NCI-H226 (cell line): ENCODE data around the gene EDDM3A.
"Not testable (repeated sequence)": the region's sequence is repeated elsewhere in the genome, so short reads cannot be mapped to it uniquely, and the experiment has no call there.

Source experiments
- DNase-seq: peaks from one replicate; pipeline ENCODE4 v3.0.0-alpha.2; 2015

Gene EDDM3A, protein sequence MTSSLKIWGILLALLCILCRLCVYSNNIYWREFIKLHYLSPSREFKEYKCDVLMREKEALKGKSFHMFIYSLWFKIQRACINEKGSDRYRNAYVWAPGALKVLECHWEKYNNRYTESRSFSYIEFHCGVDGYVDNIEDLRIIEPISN

DNA sequence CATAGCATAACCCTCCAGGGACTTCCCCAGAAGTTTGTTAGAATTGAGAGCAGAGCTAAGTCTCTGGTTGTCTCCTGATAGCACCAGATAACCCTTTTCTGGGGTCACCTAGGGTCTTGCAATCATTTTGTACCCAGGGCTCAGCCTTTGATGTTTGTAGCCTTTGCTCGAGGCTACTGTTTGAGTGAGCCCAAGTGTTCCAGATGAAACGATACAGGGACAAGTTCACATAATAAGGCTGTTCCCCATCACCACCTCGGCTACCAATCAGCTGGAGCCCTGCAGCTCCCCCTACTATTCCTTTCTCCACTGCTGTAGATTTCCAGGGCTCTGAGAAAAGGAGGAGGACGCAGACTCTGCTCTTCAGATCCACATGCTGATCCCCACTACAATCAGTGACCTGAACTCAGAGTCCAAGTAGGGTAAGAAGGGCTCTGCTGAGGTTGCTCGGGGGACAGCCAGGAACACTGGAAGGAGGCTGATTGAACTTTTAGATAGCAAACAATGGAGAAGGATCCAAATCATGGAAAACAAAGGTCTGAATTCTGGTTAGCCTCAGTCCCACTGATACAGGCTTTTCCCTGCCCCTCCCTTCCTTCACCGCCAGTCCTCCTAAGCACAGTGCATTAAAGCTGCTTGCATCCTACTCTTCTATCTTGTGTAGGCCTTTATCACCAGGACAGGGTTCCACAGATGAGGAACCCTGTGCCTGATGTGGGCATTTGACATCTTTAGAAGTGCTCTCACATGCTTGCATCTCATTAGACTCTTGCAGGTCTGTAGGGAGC lies at the start of gene EDDM3A:
EDDM3A (plus strand) TSS at position 317 of the 788 bp plus-strand sequence. CDS start 1,694 bp downstream, outside the sequence.
- no peak for DNase-seq

GRCh38 chr14:20696764-20697163 lies 48.9 kb upstream of the EDDM3A start:
- no peak for DNase-seq

DNA sequence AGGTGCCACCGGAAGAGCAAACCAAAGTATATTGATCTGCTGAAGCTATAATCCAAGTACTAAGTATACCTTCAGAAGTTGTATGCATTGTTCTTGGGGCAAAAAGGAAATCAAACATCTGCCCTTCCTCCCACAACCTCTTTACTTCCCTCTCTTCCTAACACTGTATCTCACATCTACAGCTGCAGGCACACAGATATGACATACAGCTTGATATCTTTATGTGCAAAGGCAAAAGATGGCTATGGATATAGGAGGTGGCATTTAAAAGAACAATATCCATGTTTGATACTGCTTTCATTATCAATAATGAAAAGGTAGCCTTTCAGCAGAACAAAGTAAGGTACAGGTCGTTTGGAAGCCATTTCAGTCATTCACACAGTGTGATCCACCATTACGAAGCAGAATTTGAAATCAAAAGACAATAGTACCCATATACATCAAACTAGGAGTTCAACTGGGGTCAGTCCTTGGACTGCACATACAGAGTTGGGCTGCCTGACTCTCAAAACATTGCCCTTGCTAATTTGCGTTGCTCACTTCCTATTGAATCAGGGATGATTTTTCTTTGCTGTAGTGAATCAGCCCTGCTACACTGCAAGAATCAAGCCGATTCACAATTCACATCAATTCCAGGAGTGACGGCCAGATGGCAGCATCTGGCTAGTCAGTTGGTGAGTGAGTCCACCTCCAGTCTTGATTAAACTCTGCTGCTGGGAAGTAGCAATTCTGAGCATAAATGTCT lies 48.2 kb upstream of the EDDM3A start:
- DNase-seq: peak; percentile 48

DNA sequence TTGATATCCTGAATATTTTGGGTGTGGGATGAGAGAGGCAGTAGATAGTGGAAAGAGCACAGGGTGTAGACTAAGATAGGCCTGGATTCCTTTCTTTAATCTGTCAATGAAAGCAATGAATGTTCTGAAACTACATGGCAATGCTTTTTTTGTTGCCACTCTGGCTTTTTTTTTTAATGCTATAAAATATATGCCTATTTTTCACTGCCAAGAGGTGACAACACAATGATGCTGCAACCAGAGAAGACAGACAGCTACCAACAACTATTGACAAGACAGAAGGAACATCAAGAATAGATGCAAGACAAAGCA lies 47.7 kb upstream of the EDDM3A start:
- no peak for DNase-seq

- DNase-seq: no peak
Measured at GRCh38 chr14:20698934-20699333, 46.8 kb upstream of the EDDM3A start.

GRCh38 chr14:20699931-20700330 lies 45.8 kb upstream of the EDDM3A start:
- DNase-seq: no peak

DNA sequence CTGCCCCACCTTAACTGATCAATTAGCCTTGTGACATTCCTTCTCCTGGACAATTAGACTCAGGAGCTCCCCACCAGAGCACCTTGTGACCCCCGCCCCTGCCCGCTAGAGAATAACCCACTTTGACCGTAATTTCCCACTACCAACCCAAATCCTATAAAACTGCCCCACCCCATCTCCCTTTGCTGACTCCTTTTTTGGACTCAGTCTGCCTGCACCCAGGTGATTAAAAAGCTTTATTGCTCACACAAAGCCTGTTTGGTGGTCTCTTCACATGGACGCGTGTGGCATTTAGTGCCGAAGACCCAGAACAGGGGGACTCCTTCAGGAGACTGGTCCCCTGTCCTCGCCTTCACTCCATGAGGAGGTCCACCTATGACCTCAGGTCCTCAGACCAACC lies 44.7 kb upstream of the EDDM3A start:
- DNase-seq: not testable (repeated sequence)

DNA sequence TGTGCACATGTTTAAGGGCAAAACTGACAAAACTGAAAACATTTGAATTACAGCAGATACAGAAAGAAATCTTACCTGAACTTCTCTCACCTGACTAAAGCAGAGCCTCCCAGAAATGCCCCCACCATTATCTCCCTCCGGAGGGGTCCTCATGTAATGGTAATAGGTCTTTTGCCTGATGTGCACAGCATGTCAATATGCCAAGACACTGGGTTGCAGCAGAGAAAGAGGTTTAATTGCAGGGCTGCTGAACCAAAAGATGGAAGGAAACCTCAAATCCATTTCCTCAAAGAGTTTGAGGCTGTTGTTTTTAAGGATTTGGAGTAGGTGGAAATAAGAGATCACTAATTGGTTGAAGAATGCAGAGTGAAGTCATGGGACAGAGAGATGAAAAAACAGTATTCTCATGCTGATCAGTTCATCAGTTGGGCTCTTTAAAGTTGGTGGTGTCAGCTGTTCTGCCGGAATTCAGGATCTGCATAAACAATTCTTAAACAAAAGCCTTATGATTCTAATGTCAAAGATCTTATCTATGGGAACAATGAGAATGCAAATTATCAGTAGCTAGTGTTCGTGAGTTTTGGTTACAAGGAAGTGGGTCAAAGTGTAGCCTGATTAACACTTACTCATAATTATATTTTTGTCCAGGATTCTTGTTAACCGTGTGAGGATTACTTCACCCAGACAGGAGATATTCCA lies 38.9 kb upstream of the EDDM3A start:
- no peak for DNase-seq

DNA sequence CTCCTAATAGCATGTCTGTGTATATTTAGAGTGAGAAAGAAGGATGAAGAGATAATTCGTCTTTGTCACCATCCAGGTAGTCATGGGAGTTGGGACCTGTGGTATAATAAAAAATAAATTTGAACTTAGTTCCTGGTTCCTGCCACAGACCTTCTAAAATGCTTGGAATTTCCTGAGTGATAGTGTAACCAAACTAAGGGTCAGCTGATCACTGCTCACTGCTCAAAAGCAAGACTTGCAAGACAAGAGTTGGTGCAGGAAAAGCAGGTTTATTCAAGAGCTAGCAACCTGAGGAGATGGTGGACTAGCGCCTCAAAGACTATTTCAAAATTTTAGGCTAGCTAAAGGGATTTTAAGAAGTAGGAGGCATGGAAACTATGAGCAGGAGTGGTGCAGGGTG lies 38.1 kb upstream of the EDDM3A start:
- no peak for DNase-seq

DNA sequence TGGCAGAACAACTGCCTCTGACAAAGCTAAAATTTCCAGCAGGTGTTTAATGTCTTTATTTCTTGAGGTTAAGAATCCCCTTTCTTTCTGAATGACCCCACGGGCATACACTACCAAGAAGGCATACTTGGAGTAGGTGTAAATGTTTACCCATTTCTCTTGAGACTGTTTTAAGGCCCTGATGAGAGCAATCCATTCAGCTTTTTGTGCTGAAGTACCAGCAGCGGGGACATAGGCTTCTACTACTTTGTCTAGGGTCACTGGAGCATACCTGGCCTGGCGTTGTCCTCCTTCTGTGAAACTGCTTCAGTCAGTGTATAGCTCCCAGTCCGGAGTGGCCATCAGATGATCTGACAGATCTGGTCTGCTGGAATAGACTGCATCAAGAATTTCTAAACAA lies 34.4 kb upstream of the EDDM3A start:
- DNase-seq: no peak

DNA sequence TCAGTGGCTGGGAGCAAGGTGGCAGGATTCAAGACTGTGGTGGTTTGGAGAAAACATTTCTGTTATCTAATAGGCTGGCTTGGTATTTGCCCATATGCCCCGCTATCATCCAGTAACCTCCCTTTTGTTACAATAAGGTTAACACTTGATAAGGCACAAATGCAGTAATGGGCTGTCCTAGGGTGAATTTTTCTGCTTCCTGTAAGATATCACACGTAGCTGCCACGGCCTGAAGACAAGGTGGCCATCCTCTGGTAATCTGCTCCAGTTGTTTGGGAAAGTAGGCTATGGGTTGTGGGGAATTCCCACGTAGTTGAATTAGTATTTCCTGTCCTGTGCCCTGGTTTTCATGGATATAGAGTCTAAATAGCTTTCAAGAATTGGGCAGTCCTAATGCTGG lies 34.0 kb upstream of the EDDM3A start:
- no peak for DNase-seq

DNA sequence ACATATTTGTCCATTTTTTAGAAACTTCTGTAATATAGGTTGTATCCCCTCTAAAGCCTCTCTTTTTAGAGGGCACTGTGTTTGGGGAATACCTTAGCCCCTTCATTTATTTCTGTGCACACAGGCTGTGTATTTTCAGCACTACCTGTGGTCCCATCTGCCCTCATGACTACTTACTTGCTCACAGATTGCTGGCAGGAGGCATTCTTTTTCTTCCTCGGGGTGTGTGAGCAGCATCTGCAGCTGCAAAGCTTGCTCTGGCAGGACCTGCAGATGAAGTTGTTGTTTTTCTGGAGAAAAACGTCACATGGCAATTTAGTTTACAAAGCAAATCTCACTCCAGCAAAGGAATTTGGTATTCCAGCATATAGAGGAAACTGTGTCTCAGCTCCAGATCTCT lies 32.8 kb upstream of the EDDM3A start:
- DNase-seq: no peak

- no peak for DNase-seq
Measured at GRCh38 chr14:20714593-20715250, 31.0 kb upstream of the EDDM3A start.

DNA sequence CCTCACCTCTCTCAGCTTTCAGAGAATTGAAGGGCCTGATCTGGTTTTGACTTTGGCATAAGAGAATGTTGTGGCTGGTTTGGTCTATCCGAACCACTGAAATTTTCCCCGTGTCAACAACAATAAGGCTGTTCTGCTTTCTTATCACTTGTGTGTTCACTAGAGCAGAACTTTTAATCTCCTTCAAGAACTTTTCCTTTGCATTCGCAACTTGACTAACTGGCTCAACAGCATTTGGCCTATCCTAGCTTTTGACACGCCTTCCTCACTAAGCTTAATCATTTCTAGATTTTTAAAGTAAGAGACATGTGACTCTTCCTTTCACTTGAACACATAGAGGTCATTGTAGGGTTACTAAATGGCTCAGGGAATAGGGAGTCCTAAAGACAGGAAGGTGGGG lies 25.9 kb upstream of the EDDM3A start:
- DNase-seq: no peak

- DNase-seq: no peak
Measured at GRCh38 chr14:20720741-20721140, 24.9 kb upstream of the EDDM3A start.

DNA sequence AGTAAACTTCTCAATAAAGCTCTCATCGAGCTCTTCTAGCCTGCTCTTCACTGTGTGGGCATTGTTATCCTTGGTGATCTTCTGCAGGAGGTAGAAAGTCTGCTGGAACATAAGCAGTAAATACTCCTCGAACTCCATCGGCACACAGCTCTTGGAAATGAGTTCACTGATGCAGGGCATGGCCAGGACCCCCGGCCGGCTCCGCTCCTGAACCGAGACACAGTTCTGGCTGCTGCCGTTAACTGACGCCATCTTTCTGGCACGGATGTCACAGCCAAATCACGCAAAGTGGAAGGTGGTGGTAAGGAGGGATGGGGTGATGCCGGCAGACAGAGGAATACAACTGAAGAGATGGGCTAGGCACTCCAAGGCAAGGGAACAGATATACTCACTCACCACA lies 23.7 kb upstream of the EDDM3A start:
- DNase-seq: no peak

GRCh38 chr14:20723488-20723887 lies 22.2 kb upstream of the EDDM3A start:
- no peak for DNase-seq

DNA sequence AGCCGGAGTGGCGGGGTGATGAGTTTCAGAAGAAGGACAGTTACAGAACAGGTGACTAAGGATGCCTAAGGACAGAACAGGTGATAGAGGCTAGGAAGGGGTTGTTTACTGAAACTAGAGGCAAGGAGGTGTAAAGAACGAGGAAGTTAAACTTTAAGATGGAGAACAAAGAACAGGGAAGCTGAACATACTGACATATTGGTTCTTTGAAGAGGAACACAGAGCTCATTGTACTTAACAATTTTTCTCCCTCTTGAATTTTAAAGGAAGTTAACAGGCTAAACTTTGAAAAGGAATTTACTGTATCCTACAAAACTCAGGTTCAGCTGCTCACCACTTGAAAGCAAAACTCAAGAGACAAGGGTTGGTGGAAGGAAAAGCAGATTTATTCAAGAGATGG lies 19.6 kb upstream of the EDDM3A start:
- not testable (repeated sequence) for DNase-seq

DNA sequence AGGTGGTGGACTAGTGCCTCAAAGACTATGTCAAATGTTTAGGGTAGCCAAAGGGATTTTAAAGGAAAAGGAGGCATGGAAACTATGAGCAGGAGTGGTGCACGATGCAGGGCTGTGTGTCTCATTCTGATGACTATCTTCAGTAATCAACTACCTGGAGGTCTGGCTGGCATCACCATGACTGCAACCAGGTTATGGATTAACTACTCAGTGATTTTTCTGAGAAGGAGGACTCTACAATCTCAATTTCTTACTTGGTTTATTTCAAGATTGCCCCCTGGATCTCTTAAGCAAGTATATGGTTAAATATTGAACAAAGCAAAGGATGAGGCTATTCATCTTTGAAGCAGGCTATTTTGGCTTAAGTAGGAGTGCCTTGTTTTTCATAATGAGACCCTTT lies 19.2 kb upstream of the EDDM3A start:
- DNase-seq: no peak

- DNase-seq: no peak
Measured at GRCh38 chr14:20730891-20731290, 14.8 kb upstream of the EDDM3A start.

DNA sequence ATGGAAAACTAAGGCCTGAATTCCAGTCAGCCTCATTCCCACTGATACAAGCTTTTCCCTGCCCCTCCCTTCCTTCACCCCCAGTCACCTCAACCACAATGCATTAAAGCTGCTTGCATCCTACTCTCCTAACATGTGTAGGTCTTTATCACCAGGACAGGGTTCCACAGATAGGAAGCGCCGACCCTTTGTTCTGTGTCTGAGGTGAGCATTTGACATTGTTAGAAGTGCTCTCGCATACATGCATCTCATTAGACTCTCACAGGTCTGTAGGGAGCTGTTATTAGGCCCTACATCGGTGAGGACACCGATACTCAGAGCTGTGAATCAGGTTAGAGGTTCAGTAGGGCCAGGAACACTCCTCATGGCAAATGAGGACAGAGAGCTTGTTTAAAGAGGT lies 13.2 kb upstream of the EDDM3A start:
- no peak for DNase-seq

GRCh38 chr14:20732979-20733635 lies 12.6 kb upstream of the EDDM3A start:
- DNase-seq: no peak
